HepG2 (cell line): ENCODE measurements around the gene GKN1. TPM values are rescaled to one million over a fixed set of nuclear protein-coding genes. Genes with fewer than 3 reads are reported as not detected.

Source experiments
- ATRX ChIP-seq: sonication (generic); formaldehyde crosslinking; IDR thresholded peaks from 2 replicates; pipeline ENCODE4 v1.4.0; 2020; ENCODE audit warnings: missing genetic modification reagents, borderline replicate concordance
- EHMT2 ChIP-seq: fragments of 200-600 bp; sonication (generic); IDR thresholded peaks from 2 replicates; pipeline ENCODE4 v1.7.0; 2017; ENCODE audit warnings: antibody characterized with exemption, low read depth, low read length, borderline replicate concordance
- ESRRA ChIP-seq: sonication (generic); formaldehyde crosslinking; IDR thresholded peaks from 2 replicates; pipeline ENCODE4 v1.5.1; 2020; ENCODE audit warnings: mild to moderate bottlenecking, low read depth, missing genetic modification reagents
- ETV6 ChIP-seq: sonication (generic); formaldehyde crosslinking; conservative IDR thresholded peaks from 2 replicates; pipeline ENCODE4 v1.4.0; 2020; ENCODE audit warnings: missing genetic modification reagents
- FOXC1 ChIP-seq: sonication (generic); formaldehyde crosslinking; IDR thresholded peaks from 2 replicates; pipeline ENCODE4 v1.8.0; 2022; ENCODE audit warnings: mild to moderate bottlenecking, missing genetic modification reagents, borderline replicate concordance
- KAT8 ChIP-seq: IDR thresholded peaks from 2 replicates; pipeline ENCODE4 v1.6.1; 2016; ENCODE audit warnings: missing genetic modification reagents, missing compliant biosample characterization
- MTA3 ChIP-seq: sonication (generic); formaldehyde crosslinking; IDR thresholded peaks from 2 replicates; pipeline ENCODE4 v1.4.0; 2020; ENCODE audit warnings: missing genetic modification reagents
- NFYC ChIP-seq: IDR thresholded peaks from 2 replicates; pipeline ENCODE4 v1.6.1; 2016; ENCODE audit warnings: missing genetic modification reagents, missing compliant biosample characterization
- PCBP1 ChIP-seq: fragments of 200-400 bp; formaldehyde crosslinking; IDR thresholded peaks from 2 replicates; pipeline ENCODE4 v1.6.1; 2017; ENCODE audit warnings: mild to moderate bottlenecking, low read depth, low read length, borderline replicate concordance
- THAP11 ChIP-seq: IDR thresholded peaks from 2 replicates; pipeline ENCODE4 v1.6.1; 2016; ENCODE audit warnings: missing biosample characterization, missing genetic modification reagents
- ZNF205 ChIP-seq: IDR thresholded peaks from 2 replicates; pipeline ENCODE4 v1.6.1; 2018; ENCODE audit warnings: missing biosample characterization, missing genetic modification reagents
- ZNF282 ChIP-seq: fragments of 450-650 bp; IDR thresholded peaks from 2 replicates; pipeline ENCODE4 v1.6.1; 2018; ENCODE audit not compliant: partially characterized antibody
- ZNF558 ChIP-seq: sonication (generic); formaldehyde crosslinking; IDR thresholded peaks from 2 replicates; pipeline ENCODE4 v1.9.0; 2022; ENCODE audit warnings: mild to moderate bottlenecking, missing genetic modification reagents, borderline replicate concordance
- ZNF589 ChIP-seq: sonication (generic); formaldehyde crosslinking; conservative IDR thresholded peaks from 2 replicates; pipeline ENCODE4 v1.8.0; 2022; ENCODE audit warnings: mild to moderate bottlenecking, moderate library complexity, missing genetic modification reagents
- ZNF605 ChIP-seq: sonication (generic); formaldehyde crosslinking; IDR thresholded peaks from 2 replicates; pipeline ENCODE4 v1.8.0; 2022; ENCODE audit warnings: mild to moderate bottlenecking, missing genetic modification reagents
- ZNF670 ChIP-seq: sonication (generic); formaldehyde crosslinking; IDR thresholded peaks from 2 replicates; pipeline ENCODE4 v1.8.0; 2022; ENCODE audit warnings: mild to moderate bottlenecking, missing genetic modification reagents, borderline replicate concordance
- ZSCAN22 ChIP-seq: sonication (generic); formaldehyde crosslinking; IDR thresholded peaks from 2 replicates; pipeline ENCODE4 v1.4.0; 2020; ENCODE audit warnings: mild to moderate bottlenecking, missing genetic modification reagents
- polyA plus RNA-seq, 8 experiments: library from polyadenylated mRNA; depleted of rRNA in 3 of 8; stranded (reverse) in 7 of 8; unstranded in 1 of 8; fragments of >200 nt; fragmentation: Illumina TruSeq in 4 of 8; extraction: Trizol in 4 of 8; gene quantifications; 2 replicates each; pipeline versions ENCODE4 v1.2.1 to v1.2.3, GENCODE V29; 2011 to 2016; ENCODE audit warnings: low read depth in 4 of 8, missing spikeins in 1 of 8, mixed read lengths in 1 of 8; ENCODE audit not compliant: insufficient read depth in 1 of 8
- total RNA-seq, 5 experiments: library from RNA; depleted of rRNA; stranded (reverse); fragments of >200 nt; fragmentation: Illumina TruSeq; extraction: Trizol; gene quantifications; 2 replicates each; pipeline ENCODE4 v1.2.3, GENCODE V29; 2016; ENCODE audit warnings: low read depth in 1 of 5
- TF ChIP-seq, protein P1 (sequence below): sonication (generic); formaldehyde crosslinking; IDR thresholded peaks from 2 replicates; pipeline ENCODE4 v1.5.0; 2020; ENCODE audit warnings: mild to moderate bottlenecking, missing genetic modification reagents
- TF ChIP-seq, protein P2 (sequence below): sonication (generic); formaldehyde crosslinking; IDR thresholded peaks from 2 replicates; pipeline ENCODE4 v1.5.1; 2020; ENCODE audit warnings: missing genetic modification reagents, mild to moderate bottlenecking, borderline replicate concordance
- TF ChIP-seq, protein P3 (sequence below): sonication (generic); formaldehyde crosslinking; IDR thresholded peaks from 2 replicates; pipeline ENCODE4 v1.4.0; 2020; ENCODE audit warnings: missing genetic modification reagents
- TF ChIP-seq, protein P4 (sequence below): sonication (generic); formaldehyde crosslinking; IDR thresholded peaks from 2 replicates; pipeline ENCODE4 v1.4.0; 2020; ENCODE audit warnings: low read depth, mild to moderate bottlenecking, missing genetic modification reagents

The GKN1 gene
- total and polyA plus RNA-seq, 2 of the 13 experiments (the other 11 are each of a cell fraction or from before 2014, with no cell fraction given): not detected

DNA sequence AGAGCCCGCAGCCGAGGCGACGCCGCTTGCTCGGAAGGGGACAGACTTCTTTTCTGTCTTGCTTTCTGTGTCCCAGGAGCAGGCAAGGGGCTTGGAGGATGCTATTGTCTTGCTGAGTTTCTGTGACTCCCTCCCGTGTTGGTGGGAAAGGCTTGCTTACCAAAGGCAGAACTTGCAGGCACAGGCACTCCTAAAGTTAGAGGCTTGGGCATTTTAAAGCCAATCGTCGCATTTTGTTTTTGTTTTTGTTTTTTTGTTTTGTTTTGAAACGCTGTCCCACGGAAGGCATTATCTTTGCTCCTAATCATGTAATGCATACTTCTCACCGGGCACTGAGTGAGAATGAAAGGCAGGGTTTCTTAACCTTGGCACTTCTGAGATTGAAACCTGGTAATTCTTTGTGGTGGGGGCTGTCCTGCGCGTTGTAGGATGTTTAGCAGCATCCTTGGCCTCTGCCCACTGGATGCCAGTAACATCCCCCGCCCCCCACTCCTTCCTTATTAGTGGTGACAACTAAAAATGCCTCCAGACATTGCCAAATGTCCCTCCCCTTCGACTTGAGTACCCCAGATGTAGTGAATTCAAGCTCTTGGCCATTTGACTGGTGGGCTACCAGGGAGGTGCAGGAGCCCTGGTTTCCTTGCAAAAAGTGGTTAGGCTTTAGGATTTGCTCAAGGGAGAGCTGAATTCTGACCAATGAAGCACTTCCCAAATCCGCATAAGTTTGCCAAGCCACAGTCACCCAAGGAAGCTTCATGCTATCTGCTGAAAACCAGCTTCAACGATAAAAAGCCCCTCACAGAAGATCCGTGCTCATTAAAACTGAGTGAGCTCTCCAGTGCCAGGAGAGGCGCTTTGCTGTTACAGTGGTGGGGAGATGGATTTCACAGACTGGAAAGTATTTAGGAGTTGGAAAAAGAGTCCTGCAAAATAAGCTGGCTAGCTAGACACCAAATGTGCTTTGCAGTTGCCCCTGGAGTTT is 39.7 kb downstream of the GKN1 start (continued):
- TF ChIP-seq, protein P1, sequence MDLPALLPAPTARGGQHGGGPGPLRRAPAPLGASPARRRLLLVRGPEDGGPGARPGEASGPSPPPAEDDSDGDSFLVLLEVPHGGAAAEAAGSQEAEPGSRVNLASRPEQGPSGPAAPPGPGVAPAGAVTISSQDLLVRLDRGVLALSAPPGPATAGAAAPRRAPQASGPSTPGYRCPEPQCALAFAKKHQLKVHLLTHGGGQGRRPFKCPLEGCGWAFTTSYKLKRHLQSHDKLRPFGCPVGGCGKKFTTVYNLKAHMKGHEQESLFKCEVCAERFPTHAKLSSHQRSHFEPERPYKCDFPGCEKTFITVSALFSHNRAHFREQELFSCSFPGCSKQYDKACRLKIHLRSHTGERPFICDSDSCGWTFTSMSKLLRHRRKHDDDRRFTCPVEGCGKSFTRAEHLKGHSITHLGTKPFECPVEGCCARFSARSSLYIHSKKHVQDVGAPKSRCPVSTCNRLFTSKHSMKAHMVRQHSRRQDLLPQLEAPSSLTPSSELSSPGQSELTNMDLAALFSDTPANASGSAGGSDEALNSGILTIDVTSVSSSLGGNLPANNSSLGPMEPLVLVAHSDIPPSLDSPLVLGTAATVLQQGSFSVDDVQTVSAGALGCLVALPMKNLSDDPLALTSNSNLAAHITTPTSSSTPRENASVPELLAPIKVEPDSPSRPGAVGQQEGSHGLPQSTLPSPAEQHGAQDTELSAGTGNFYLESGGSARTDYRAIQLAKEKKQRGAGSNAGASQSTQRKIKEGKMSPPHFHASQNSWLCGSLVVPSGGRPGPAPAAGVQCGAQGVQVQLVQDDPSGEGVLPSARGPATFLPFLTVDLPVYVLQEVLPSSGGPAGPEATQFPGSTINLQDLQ (CRISPR knock-in tag): no peak
- TF ChIP-seq EHMT2 (no peak), ZNF558 (CRISPR knock-in tag) (no peak), ESRRA (CRISPR knock-in tag) (no peak), ETV6 (CRISPR knock-in tag) (no peak), NFYC (CRISPR knock-in tag) (no peak), PCBP1 (no peak), ZNF670 (CRISPR knock-in tag) (0 out of 2 replicates have a peak, but pooled peaks have one; percentile 43), KAT8 (CRISPR knock-in tag) (no peak), ZNF605 (CRISPR knock-in tag) (peak; percentile 59; the same call in 1 of the 2 replicates), THAP11 (CRISPR knock-in tag) (no peak), ZSCAN22 (CRISPR knock-in tag) (no peak), ZNF282 (no peak), ATRX (no peak), FOXC1 (no peak), ZNF589 (no peak), MTA3 (CRISPR knock-in tag) (no peak), ZNF205 (no peak)
- TF ChIP-seq, protein P2, sequence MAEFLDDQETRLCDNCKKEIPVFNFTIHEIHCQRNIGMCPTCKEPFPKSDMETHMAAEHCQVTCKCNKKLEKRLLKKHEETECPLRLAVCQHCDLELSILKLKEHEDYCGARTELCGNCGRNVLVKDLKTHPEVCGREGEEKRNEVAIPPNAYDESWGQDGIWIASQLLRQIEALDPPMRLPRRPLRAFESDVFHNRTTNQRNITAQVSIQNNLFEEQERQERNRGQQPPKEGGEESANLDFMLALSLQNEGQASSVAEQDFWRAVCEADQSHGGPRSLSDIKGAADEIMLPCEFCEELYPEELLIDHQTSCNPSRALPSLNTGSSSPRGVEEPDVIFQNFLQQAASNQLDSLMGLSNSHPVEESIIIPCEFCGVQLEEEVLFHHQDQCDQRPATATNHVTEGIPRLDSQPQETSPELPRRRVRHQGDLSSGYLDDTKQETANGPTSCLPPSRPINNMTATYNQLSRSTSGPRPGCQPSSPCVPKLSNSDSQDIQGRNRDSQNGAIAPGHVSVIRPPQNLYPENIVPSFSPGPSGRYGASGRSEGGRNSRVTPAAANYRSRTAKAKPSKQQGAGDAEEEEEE (CRISPR knock-in tag): no peak
- TF ChIP-seq, protein P3, sequence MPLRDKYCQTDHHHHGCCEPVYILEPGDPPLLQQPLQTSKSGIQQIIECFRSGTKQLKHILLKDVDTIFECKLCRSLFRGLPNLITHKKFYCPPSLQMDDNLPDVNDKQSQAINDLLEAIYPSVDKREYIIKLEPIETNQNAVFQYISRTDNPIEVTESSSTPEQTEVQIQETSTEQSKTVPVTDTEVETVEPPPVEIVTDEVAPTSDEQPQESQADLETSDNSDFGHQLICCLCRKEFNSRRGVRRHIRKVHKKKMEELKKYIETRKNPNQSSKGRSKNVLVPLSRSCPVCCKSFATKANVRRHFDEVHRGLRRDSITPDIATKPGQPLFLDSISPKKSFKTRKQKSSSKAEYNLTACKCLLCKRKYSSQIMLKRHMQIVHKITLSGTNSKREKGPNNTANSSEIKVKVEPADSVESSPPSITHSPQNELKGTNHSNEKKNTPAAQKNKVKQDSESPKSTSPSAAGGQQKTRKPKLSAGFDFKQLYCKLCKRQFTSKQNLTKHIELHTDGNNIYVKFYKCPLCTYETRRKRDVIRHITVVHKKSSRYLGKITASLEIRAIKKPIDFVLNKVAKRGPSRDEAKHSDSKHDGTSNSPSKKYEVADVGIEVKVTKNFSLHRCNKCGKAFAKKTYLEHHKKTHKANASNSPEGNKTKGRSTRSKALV (CRISPR knock-in tag): peak; percentile 55; the same call in 1 of the 2 replicates
- TF ChIP-seq, protein P4, sequence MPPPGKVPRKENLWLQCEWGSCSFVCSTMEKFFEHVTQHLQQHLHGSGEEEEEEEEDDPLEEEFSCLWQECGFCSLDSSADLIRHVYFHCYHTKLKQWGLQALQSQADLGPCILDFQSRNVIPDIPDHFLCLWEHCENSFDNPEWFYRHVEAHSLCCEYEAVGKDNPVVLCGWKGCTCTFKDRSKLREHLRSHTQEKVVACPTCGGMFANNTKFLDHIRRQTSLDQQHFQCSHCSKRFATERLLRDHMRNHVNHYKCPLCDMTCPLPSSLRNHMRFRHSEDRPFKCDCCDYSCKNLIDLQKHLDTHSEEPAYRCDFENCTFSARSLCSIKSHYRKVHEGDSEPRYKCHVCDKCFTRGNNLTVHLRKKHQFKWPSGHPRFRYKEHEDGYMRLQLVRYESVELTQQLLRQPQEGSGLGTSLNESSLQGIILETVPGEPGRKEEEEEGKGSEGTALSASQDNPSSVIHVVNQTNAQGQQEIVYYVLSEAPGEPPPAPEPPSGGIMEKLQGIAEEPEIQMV (CRISPR knock-in tag): no peak
